Endothelial cell of umbilical vein (primary cell): ENCODE measurements around the gene CCDC85C. TPM values are rescaled to one million over a fixed set of nuclear protein-coding genes. Genes with fewer than 3 reads are reported as not detected.
A peak's percentile ranks its signal among the peaks of the same experiment; 100 is the strongest.

Source experiments
- BruUV-seq: library from RNA; stranded (reverse); fragments of 400-500 nt; replicated peaks from 2 replicates; lab custom pipeline; 2021; lab: Mats Ljungman, UMichigan
- CTCF ChIA-PET: fragments of 300-600, 350-600 bp; sonication (Branson Sonifier 250); formaldehyde crosslinking; loops from one replicate; lab custom pipeline; 2021; ENCODE audit warnings: antibody characterized with exemption, inconsistent platforms; lab: Charles Lee
- POLR2A ChIA-PET: fragments of 300-600, 350-600 bp; sonication (Branson Sonifier 250); formaldehyde crosslinking; loops from one replicate; lab custom pipeline; 2021; ENCODE audit warnings: antibody characterized with exemption, inconsistent platforms; lab: Charles Lee
- DNase-seq: peaks from one replicate; pipeline ENCODE4 v3.0.0-alpha.2; 2011; ENCODE audit warnings: low read depth, low spot score
- FAIRE-seq: peaks from 2 replicates; lab custom pipeline; 2011; peaks lifted over from hg19 to GRCh38; lab: Jason Lieb, UNC
- H2AFZ ChIP-seq: 2 replicates; pipeline ENCODE4 v1.6.0; 2012; ENCODE audit warnings: low read depth, low read length, control low read depth, inconsistent platforms
- H3K27ac ChIP-seq: 2 replicates; pipeline ENCODE4 v1.5.1; 2011; ENCODE audit warnings: low read depth, mild to moderate bottlenecking, control low read depth, low read length, moderate library complexity; ENCODE audit not compliant: insufficient read depth
- H3K27me3 ChIP-seq, 2 experiments: 2 replicates each; pipeline versions ENCODE4 v1.6.0 to v1.6.1; 2011; ENCODE audit warnings: low read length in 2 of 2, mixed read lengths in 1 of 2; ENCODE audit not compliant: control insufficient read depth in 2 of 2, insufficient read depth in 2 of 2
- H3K36me3 ChIP-seq, 2 experiments: 2 replicates in 1 of 2; 3 replicates in 1 of 2; pipeline ENCODE4 v1.5.1; 2011; ENCODE audit warnings: low read length in 2 of 2, mild to moderate bottlenecking in 1 of 2, moderate library complexity in 1 of 2; ENCODE audit not compliant: control insufficient read depth in 2 of 2, insufficient read depth in 2 of 2; ENCODE audit errors: extremely low read depth in 1 of 2
- H3K4me1 ChIP-seq: 3 replicates; pipeline ENCODE4 v1.5.1; 2011; ENCODE audit warnings: mild to moderate bottlenecking, low read length; ENCODE audit not compliant: control insufficient read depth, insufficient read depth; ENCODE audit errors: extremely low read depth
- H3K4me2 ChIP-seq: 2 replicates; pipeline ENCODE4 v1.6.1; 2011; ENCODE audit warnings: low read length, control low read depth, mixed read lengths; ENCODE audit not compliant: insufficient read depth
- H3K4me3 ChIP-seq, 3 experiments: fragments of 200-600 bp in 1 of 3; sonication (generic), shearing (Covaris generic) in 1 of 3; replicated peaks in 1 of 3; 2 replicates each; pipeline ENCODE4 v1.5.1; 2011 to 2016; ENCODE audit warnings: control low read depth in 3 of 3, low read length in 3 of 3, mild to moderate bottlenecking in 2 of 3, inconsistent platforms in 1 of 3, low read depth in 1 of 3, moderate library complexity in 1 of 3; ENCODE audit not compliant: insufficient read depth in 1 of 3
- H3K79me2 ChIP-seq: 2 replicates; pipeline ENCODE4 v1.6.0; 2012; ENCODE audit warnings: low read length, inconsistent platforms; ENCODE audit not compliant: control insufficient read depth, insufficient read depth
- H3K9ac ChIP-seq: replicated peaks from 2 replicates; pipeline ENCODE3; 2011; ENCODE audit warnings: low read length, control low read depth; ENCODE audit not compliant: insufficient read depth; ENCODE audit errors: extremely low read depth
- H3K9me1 ChIP-seq: replicated peaks from 3 replicates; pipeline ENCODE4 v1.6.0; 2011; ENCODE audit warnings: mild to moderate bottlenecking, low read length; ENCODE audit not compliant: control insufficient read depth, insufficient read depth; ENCODE audit errors: extremely low read depth
- H3K9me3 ChIP-seq: replicated peaks from 2 replicates; pipeline ENCODE4 v1.5.1; 2012; ENCODE audit warnings: low read length, inconsistent platforms; ENCODE audit not compliant: control insufficient read depth, insufficient read depth
- H4K20me1 ChIP-seq: replicated peaks from 2 replicates; pipeline ENCODE3; 2011; ENCODE audit warnings: mild to moderate bottlenecking, low read length; ENCODE audit not compliant: control insufficient read depth, insufficient read depth; ENCODE audit errors: extremely low read depth
- EZH2 ChIP-seq: IDR thresholded peaks from 2 replicates; pipeline ENCODE4 v1.6.1; 2012; ENCODE audit warnings: borderline replicate concordance, low read depth, mild to moderate bottlenecking, moderate library complexity, low read length, inconsistent platforms; ENCODE audit not compliant: severe bottlenecking
- FOS ChIP-seq: IDR thresholded peaks from 2 replicates; pipeline ENCODE4 v1.6.1; 2011; ENCODE audit warnings: mild to moderate bottlenecking, low read length, moderate library complexity, borderline replicate concordance; ENCODE audit not compliant: insufficient read depth
- GATA2 ChIP-seq: IDR thresholded peaks from 2 replicates; pipeline ENCODE4 v1.7.0; 2011; ENCODE audit warnings: low read depth, mild to moderate bottlenecking, moderate library complexity, mixed read lengths, low read length; ENCODE audit not compliant: insufficient read length, insufficient read depth
- JUN ChIP-seq: IDR thresholded peaks from 2 replicates; pipeline ENCODE4 v1.6.1; 2011; ENCODE audit warnings: borderline replicate concordance, low read depth; ENCODE audit not compliant: insufficient read length, insufficient read depth
- MYC ChIP-seq: IDR thresholded peaks from one replicate; pipeline ENCODE4 v1.6.1; 2011; ENCODE audit warnings: mild to moderate bottlenecking, low read depth, low read length
- POLR2A ChIP-seq: IDR thresholded peaks from 2 replicates; pipeline ENCODE4 v1.6.1; 2012; ENCODE audit warnings: low read depth, mild to moderate bottlenecking, control low read depth, low read length
- POLR2AphosphoS5 ChIP-seq: IDR thresholded peaks from 2 replicates; pipeline ENCODE4 v1.6.1; 2012; ENCODE audit warnings: low read depth, mild to moderate bottlenecking, control low read depth, low read length, moderate library complexity; ENCODE audit not compliant: insufficient read depth
- dilution Hi-C: fragments of 300-500 bp; cut with MboI; formaldehyde crosslinking; loops from one replicate; pipeline ENCODE4 v1.15.0; 2019; ENCODE audit warnings: low sequenced_read_pairs; ENCODE audit not compliant: extremely low pct_ligation_motif_present
- intact Hi-C: fragments of 100-400 bp; cut with micrococcal nuclease; formaldehyde crosslinking; loops from one replicate; pipeline ENCODE4 v1.10.0; 2022
- polyA plus RNA-seq, 4 experiments: library from polyadenylated mRNA; depleted of rRNA in 3 of 4; stranded (reverse) in 3 of 4; unstranded in 1 of 4; fragments of >200 nt; gene quantifications; 2 replicates each; pipeline versions ENCODE4 v1.2.1 to v1.2.3, GENCODE V29; 2011 to 2012; ENCODE audit warnings: missing spikeins in 1 of 4
- total RNA-seq: library from RNA; stranded (reverse); gene quantifications from 2 replicates; pipeline ENCODE4 v1.2.3, GENCODE V29; 2021
- TF ChIP-seq, protein P1 (sequence below): IDR thresholded peaks from 2 replicates; pipeline ENCODE4 v1.6.1; 2011; ENCODE audit not compliant: insufficient read depth, insufficient read length
- TF ChIP-seq, protein P2 (sequence below), 2 donors: IDR thresholded peaks; 1 replicate in 1 of 2; 2 replicates in 1 of 2; pipeline ENCODE4 v1.5.1; 2011; ENCODE audit warnings: low read length in 2 of 2, mild to moderate bottlenecking in 2 of 2, moderate library complexity in 2 of 2, control low read depth in 1 of 2, inconsistent platforms in 1 of 2, low read depth in 1 of 2; ENCODE audit not compliant: insufficient read depth in 1 of 2; ENCODE audit errors: extremely low read depth in 1 of 2

The CCDC85C gene
- total and polyA plus RNA-seq, 2 donors (not counting 3 experiments of a cell fraction or from before 2014, with no cell fraction given) = 7.5 to 17.8 TPM

DNA sequence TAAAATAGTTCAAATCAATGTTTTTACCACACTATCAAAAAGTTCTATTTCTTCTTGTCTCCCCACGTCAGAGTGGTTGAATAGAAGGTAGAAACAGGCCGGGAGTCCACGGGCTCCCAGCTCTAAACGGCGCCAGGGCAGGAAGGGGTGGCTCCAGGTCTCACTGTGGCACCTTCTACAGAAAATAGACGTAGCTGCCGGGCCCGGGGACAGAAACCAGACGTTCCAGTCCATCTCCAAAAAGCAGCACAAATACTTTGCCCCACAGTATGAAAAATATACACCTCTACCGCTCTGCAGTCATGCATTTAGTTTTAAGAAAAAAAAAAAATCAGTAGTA is 91.9 kb downstream of the CCDC85C start:
- dilution Hi-C loops (no loop called here), intact Hi-C loops (no loop called here)
- POLR2A ChIA-PET = no interaction called here
- Histone ChIP-seq H4K20me1 (no peaks in the 10 kb centered on the region), H3K4me1 (no peaks in the 10 kb centered on the region), H3K9me3 (no peaks in the 10 kb centered on the region), H3K4me3 (no peak overlapping the region), H3K27me3 (no peaks in the 10 kb centered on the region), H3K9ac (no peak overlapping the region), H2AFZ (no peak overlapping the region), H3K9me1 (no peaks in the 10 kb centered on the region), H3K4me2 (no peak overlapping the region), H3K27ac (no peak overlapping the region), H3K79me2 (no peaks in the 10 kb centered on the region), H3K36me3 (peaks cover 8 to 39% of the 10 kb centered on the region in 2 experiments)
- FAIRE-seq (no peak), DNase-seq (no peak)
- BruUV-seq = TSS peak; percentile 24
- TF ChIP-seq FOS (no peak), EZH2 (no peak), JUN (no peak), POLR2A (no peak)
- TF ChIP-seq, protein P1, sequence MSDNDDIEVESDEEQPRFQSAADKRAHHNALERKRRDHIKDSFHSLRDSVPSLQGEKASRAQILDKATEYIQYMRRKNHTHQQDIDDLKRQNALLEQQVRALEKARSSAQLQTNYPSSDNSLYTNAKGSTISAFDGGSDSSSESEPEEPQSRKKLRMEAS = no peak
- CTCF ChIA-PET = interaction anchor here (1.1 to 1.7 kb wide), 3 partner anchors 92 to 118 kb away, joined by 3 to 4 read pairs (median 3); partner anchors contain the start of gene CCDC85C

DNA sequence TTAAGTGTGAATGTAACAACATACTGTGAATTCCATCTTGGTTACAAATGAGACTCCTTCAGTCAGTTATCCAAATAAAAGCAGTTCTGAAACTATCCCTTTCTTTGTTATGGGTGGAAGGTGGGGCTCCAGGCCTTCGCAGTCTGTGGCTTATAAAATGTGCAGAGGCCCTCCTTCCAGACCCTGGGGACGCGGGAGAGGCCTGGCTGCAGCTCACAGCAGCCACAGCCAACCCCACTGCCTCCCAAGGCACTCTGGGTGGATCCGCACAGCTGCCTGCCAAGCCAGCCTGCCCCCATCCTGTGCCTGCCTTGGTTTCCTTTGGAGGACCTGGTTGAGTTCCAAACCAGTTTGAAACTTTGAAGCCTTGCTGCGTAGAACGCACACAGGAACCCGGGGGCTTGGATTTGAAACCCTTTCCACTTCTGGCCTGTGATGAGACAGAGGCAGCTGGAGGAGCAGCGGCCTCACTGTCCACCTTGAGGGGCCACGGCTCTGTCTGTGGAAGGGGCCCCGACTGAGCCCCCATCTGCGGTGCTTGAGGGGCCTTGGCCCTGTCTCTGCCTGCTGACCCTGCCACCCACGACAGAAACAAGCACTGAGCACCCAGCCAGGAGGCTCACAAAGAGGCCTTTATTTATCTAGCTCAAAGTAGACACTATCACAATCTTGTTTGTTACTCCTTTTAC is 92.4 kb downstream of the CCDC85C start:
- Histone ChIP-seq H3K27ac (no peak overlapping the region), H3K9ac (no peak overlapping the region), H3K9me1 (no peaks in the 10 kb centered on the region), H3K27me3 (no peaks in the 10 kb centered on the region), H3K4me2 (no peak overlapping the region), H3K79me2 (no peaks in the 10 kb centered on the region), H4K20me1 (no peaks in the 10 kb centered on the region), H3K4me3 (no peak overlapping the region), H3K4me1 (peaks cover under 1% of the 10 kb centered on the region), H3K9me3 (no peaks in the 10 kb centered on the region), H2AFZ (no peak overlapping the region), H3K36me3 (peaks cover 8 to 40% of the 10 kb centered on the region in 2 experiments)
- CTCF ChIA-PET = interaction anchor here (1.2 to 1.7 kb wide), 2 partner anchors 92 to 116 kb away, joined by 3 to 4 read pairs; partner anchors contain the start of gene CCDC85C
- no peak for DNase-seq
- no peak for FAIRE-seq
- TF ChIP-seq JUN = no peak
- no peak for TF ChIP-seq GATA2
- no peak for TF ChIP-seq EZH2
- no peak for TF ChIP-seq MYC
- TF ChIP-seq, protein P1 = no peak
- no peak for TF ChIP-seq POLR2A
- no peak for TF ChIP-seq FOS
- TF ChIP-seq, protein P2, sequence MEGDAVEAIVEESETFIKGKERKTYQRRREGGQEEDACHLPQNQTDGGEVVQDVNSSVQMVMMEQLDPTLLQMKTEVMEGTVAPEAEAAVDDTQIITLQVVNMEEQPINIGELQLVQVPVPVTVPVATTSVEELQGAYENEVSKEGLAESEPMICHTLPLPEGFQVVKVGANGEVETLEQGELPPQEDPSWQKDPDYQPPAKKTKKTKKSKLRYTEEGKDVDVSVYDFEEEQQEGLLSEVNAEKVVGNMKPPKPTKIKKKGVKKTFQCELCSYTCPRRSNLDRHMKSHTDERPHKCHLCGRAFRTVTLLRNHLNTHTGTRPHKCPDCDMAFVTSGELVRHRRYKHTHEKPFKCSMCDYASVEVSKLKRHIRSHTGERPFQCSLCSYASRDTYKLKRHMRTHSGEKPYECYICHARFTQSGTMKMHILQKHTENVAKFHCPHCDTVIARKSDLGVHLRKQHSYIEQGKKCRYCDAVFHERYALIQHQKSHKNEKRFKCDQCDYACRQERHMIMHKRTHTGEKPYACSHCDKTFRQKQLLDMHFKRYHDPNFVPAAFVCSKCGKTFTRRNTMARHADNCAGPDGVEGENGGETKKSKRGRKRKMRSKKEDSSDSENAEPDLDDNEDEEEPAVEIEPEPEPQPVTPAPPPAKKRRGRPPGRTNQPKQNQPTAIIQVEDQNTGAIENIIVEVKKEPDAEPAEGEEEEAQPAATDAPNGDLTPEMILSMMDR (IDR thresholded peaks at IDR 0.05; ENCODE audit: extremely low read depth in 1 of 2, insufficient read depth in 1 of 2, low read depth in 1 of 2, low read length in 2 of 2) = no peak
- no peak for TF ChIP-seq POLR2AphosphoS5
- no TSS peak for BruUV-seq
- dilution Hi-C loops = no loop called here
- POLR2A ChIA-PET = no interaction called here
- intact Hi-C loops = no loop called here
